HFFc6 (cell line): ENCODE data around the gene CDK15. TPM values are rescaled to one million over a fixed set of nuclear protein-coding genes. Genes with fewer than 3 reads are reported as not detected.

ENCODE experiments used
- DNase-seq: peaks from one replicate; pipeline ENCODE4 v3.0.0-alpha.2; 2018
- H3K27ac Mint-ChIP-seq: 2 replicates; pipeline ENCODE4 v1.8.0; 2020; ENCODE audit warnings: mild to moderate bottlenecking, mixed read lengths
- H3K27me3 Mint-ChIP-seq: 2 replicates; pipeline ENCODE4 v1.8.0; 2021; ENCODE audit warnings: mild to moderate bottlenecking, moderate library complexity, mixed read lengths; ENCODE audit not compliant: insufficient read depth
- H3K36me3 Mint-ChIP-seq: 2 replicates; pipeline ENCODE4 v1.8.0; 2021; ENCODE audit warnings: low read depth, mixed read lengths
- H3K4me1 Mint-ChIP-seq: 2 replicates; pipeline ENCODE4 v1.8.0; 2020; ENCODE audit warnings: low read depth, mixed read lengths
- H3K4me3 Mint-ChIP-seq: 2 replicates; pipeline ENCODE4 v1.8.0; 2020; ENCODE audit warnings: mild to moderate bottlenecking, moderate library complexity, mixed read lengths
- H3K9me3 Mint-ChIP-seq: 2 replicates; pipeline ENCODE4 v1.8.0; 2020; ENCODE audit warnings: mild to moderate bottlenecking, mixed read lengths
- total RNA-seq, 6 experiments: library from RNA; stranded (reverse); fragmentation: NEBNext Ultra II Directional; extraction: Animal tissue kit (Norgen Biotek cat#: 25700); gene quantifications; 2 replicates in 1 of 6; 3 replicates in 5 of 6; pipeline ENCODE4 v1.2.3, GENCODE V29; 2021
- TF ChIP-seq, protein P1 (sequence below): fragments of 200-600 bp; sonication (generic); IDR thresholded peaks from 2 replicates; pipeline ENCODE4 v1.5.0; 2021; ENCODE audit warnings: antibody characterized with exemption, mild to moderate bottlenecking

CDK15 gene
- total RNA-seq, 6 experiments from 2014 or later: 21.7 to 59.8 (median 49.4) TPM

- no peaks in the 10 kb centered on the region for H3K9me3 Mint-ChIP-seq
- no peak overlapping the region for H3K27ac Mint-ChIP-seq
- H3K27me3 Mint-ChIP-seq: no peaks in the 10 kb centered on the region
- H3K36me3 Mint-ChIP-seq: peaks cover 41% of the 10 kb centered on the region
- peaks cover 28% of the 10 kb centered on the region for H3K4me1 Mint-ChIP-seq
- DNase-seq: no peak
- TF ChIP-seq, protein P1, sequence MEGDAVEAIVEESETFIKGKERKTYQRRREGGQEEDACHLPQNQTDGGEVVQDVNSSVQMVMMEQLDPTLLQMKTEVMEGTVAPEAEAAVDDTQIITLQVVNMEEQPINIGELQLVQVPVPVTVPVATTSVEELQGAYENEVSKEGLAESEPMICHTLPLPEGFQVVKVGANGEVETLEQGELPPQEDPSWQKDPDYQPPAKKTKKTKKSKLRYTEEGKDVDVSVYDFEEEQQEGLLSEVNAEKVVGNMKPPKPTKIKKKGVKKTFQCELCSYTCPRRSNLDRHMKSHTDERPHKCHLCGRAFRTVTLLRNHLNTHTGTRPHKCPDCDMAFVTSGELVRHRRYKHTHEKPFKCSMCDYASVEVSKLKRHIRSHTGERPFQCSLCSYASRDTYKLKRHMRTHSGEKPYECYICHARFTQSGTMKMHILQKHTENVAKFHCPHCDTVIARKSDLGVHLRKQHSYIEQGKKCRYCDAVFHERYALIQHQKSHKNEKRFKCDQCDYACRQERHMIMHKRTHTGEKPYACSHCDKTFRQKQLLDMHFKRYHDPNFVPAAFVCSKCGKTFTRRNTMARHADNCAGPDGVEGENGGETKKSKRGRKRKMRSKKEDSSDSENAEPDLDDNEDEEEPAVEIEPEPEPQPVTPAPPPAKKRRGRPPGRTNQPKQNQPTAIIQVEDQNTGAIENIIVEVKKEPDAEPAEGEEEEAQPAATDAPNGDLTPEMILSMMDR: no peak
- H3K4me3 Mint-ChIP-seq: no peak overlapping the region
Observed at GRCh38 chr2:201765799-201766198, 40.5 kb upstream of the CDK15 start.

- peak overlapping the region; percentile 20 for H3K27ac Mint-ChIP-seq
- H3K27me3 Mint-ChIP-seq: no peaks in the 10 kb centered on the region
- H3K4me1 Mint-ChIP-seq: peaks cover 52% of the 10 kb centered on the region
- H3K4me3 Mint-ChIP-seq: peak overlapping the region; percentile 62
- DNase-seq: peak; percentile 46
- TF ChIP-seq, protein P1: no peak
- H3K36me3 Mint-ChIP-seq: peaks cover 46% of the 10 kb centered on the region
- H3K9me3 Mint-ChIP-seq: no peaks in the 10 kb centered on the region
Observed at GRCh38 chr2:201768918-201769317, 37.4 kb upstream of the CDK15 start.

DNA sequence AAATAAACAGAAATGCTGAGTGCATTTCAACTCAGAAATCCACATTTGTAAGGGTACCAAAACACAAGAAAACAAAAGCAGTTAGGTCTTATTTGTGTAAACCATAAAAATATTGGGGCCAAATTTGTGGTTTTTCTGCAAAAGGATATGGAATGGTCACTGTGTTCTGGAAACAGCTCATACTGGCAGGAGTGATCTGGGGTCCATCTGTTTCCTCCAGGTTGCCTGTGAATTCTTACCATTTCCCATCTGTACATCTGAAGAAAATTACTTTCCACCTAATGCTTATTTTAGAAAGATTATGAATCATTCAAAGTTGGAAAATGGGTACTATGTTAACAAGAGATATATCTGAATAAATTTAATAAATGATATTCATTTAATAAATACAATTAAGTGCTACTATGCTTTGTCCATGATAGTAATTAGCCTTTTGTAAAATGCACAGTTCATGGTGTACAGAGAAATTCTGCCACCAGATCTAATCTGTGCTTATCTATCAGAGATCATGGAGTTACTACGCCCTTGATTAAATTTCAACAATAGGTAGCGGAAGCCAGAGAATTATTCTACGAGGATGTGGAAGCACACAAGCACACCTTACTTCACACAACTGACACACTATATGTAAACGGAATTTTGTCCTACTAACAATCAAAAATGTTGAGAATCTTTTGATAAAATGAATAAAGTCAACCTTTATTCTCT is 36.5 kb upstream of the CDK15 start:
- peak overlapping the region; percentile 62 for H3K4me3 Mint-ChIP-seq
- no peaks in the 10 kb centered on the region; the same call in 1 of the 2 replicates for H3K27me3 Mint-ChIP-seq
- H3K4me1 Mint-ChIP-seq: peaks cover 61% of the 10 kb centered on the region
- H3K9me3 Mint-ChIP-seq: no peaks in the 10 kb centered on the region
- peaks cover 45% of the 10 kb centered on the region for H3K36me3 Mint-ChIP-seq
- peak overlapping the region; percentile 20; the same call in 1 of the 2 replicates for H3K27ac Mint-ChIP-seq
- no peak for DNase-seq
- TF ChIP-seq, protein P1: no peak

DNA sequence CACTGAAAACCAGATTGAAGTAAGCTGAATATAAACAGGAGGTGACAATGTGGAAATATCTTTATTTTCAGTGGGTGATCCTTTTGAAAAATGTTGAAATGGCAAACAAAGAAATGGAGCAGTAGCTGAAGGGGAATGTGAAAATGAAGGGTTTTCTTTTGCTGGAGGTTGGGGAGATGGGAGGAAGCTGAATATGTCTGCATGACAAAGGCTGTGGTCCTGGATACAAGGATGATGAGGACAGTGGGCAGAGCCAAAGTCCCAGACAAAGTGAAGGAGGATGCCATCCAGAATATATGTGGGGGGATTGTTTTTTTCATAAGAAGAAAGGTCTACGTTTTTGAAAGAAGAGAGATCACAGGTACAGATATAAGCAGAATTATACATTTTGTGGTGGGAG is 32.3 kb upstream of the CDK15 start:
- Mint-ChIP-seq H3K9me3 (no peaks in the 10 kb centered on the region), H3K27ac (no peak overlapping the region), H3K27me3 (no peaks in the 10 kb centered on the region; the same call in 1 of the 2 replicates), H3K4me1 (peaks cover 92% of the 10 kb centered on the region), H3K4me3 (no peak overlapping the region), H3K36me3 (peaks cover 34% of the 10 kb centered on the region)
- TF ChIP-seq, protein P1: no peak
- no peak for DNase-seq

- H3K36me3 Mint-ChIP-seq: peaks cover 34% of the 10 kb centered on the region
- H3K27me3 Mint-ChIP-seq: no peaks in the 10 kb centered on the region; the same call in 1 of the 2 replicates
- H3K4me1 Mint-ChIP-seq: peaks cover 92% of the 10 kb centered on the region
- H3K4me3 Mint-ChIP-seq: no peak overlapping the region
- TF ChIP-seq, protein P1: no peak
- no peak overlapping the region for H3K27ac Mint-ChIP-seq
- no peak for DNase-seq
- H3K9me3 Mint-ChIP-seq: no peaks in the 10 kb centered on the region
Observed at GRCh38 chr2:201774546-201774945, 31.8 kb upstream of the CDK15 start.
